HUES48 (cell line): ENCODE results near the gene CCDC106.

ENCODE experiments used
- H3K27ac ChIP-seq: one replicate; pipeline ENCODE4 v1.7.0; 2013; ENCODE audit warnings: low read depth, low read length, inconsistent platforms
- H3K27me3 ChIP-seq: 2 replicates; pipeline ENCODE4 v1.6.1; 2013; ENCODE audit warnings: mild to moderate bottlenecking, low read length; ENCODE audit not compliant: control insufficient read depth, insufficient read depth
- H3K36me3 ChIP-seq: 2 replicates; pipeline ENCODE4 v1.6.1; 2013; ENCODE audit warnings: low read length; ENCODE audit not compliant: control insufficient read depth, insufficient read depth
- H3K4me1 ChIP-seq: 2 replicates; pipeline ENCODE4 v1.6.1; 2013; ENCODE audit warnings: mild to moderate bottlenecking, low read length; ENCODE audit not compliant: control insufficient read depth, insufficient read depth
- H3K4me3 ChIP-seq: 2 replicates; pipeline ENCODE4 v1.5.1; 2013; ENCODE audit warnings: mild to moderate bottlenecking, low read depth, low read length
- H3K9ac ChIP-seq: 2 replicates; pipeline ENCODE4 v1.6.1; 2013; ENCODE audit warnings: mild to moderate bottlenecking, low read depth, low read length, moderate library complexity
- H3K9me3 ChIP-seq: 2 replicates; pipeline ENCODE4 v1.6.1; 2013; ENCODE audit warnings: low read length; ENCODE audit not compliant: control insufficient read depth, insufficient read depth

The CCDC106 gene

GRCh38 chr19:55654868-55655647, 7.0 kb downstream of the CCDC106 start, which contains the start of gene U2AF2:
TSS of gene U2AF2 (plus strand) at chr19:55655035. CDS start at chr19:55655105, 70 bp downstream.
- Histone ChIP-seq H3K27me3 (no peaks in the 10 kb centered on the region), H3K4me3 (peak within 1 kb of the TSS; percentile 100), H3K9me3 (no peaks in the 10 kb centered on the region), H3K9ac (peak within 1 kb of the TSS; percentile 100), H3K27ac (peak within 1 kb of the TSS; percentile 100), H3K36me3 (peaks cover 21% of the 10 kb centered on the region), H3K4me1 (peaks cover 21% of the 10 kb centered on the region)

GRCh38 chr19:55655648-55656040, 7.6 kb downstream of the CCDC106 start:
- Histone ChIP-seq H3K9ac (peak overlapping the region; percentile 100), H3K27me3 (no peaks in the 10 kb centered on the region), H3K4me1 (peaks cover 21% of the 10 kb centered on the region), H3K9me3 (no peaks in the 10 kb centered on the region), H3K4me3 (peak overlapping the region; percentile 100), H3K36me3 (peaks cover 24% of the 10 kb centered on the region), H3K27ac (peak overlapping the region; percentile 100)

GRCh38 chr19:55656552-55656951, 8.5 kb downstream of the CCDC106 start:
- peak overlapping the region; percentile 100 for H3K4me3 ChIP-seq
- H3K4me1 ChIP-seq, result peaks cover 21% of the 10 kb centered on the region
- peaks cover 33% of the 10 kb centered on the region for H3K36me3 ChIP-seq
- peak overlapping the region; percentile 100 for H3K9ac ChIP-seq
- no peaks in the 10 kb centered on the region for H3K27me3 ChIP-seq
- no peak overlapping the region for H3K27ac ChIP-seq
- no peaks in the 10 kb centered on the region for H3K9me3 ChIP-seq

GRCh38 chr19:55656988-55657747, 9.2 kb downstream of the CCDC106 start:
- Histone ChIP-seq H3K27ac (no peak overlapping the region), H3K4me1 (peaks cover 21% of the 10 kb centered on the region), H3K4me3 (peak overlapping the region; percentile 100), H3K9ac (0 out of 2 replicates have a peak overlapping the region, but pooled peaks have one; percentile 100), H3K27me3 (no peaks in the 10 kb centered on the region), H3K36me3 (peaks cover 39% of the 10 kb centered on the region), H3K9me3 (no peaks in the 10 kb centered on the region)

GRCh38 chr19:55658846-55659459, 10.9 kb downstream of the CCDC106 start:
- no peak overlapping the region for H3K9ac ChIP-seq
- H3K4me3 ChIP-seq, result no peak overlapping the region
- H3K27me3 ChIP-seq, result no peaks in the 10 kb centered on the region
- H3K27ac ChIP-seq, result no peak overlapping the region
- H3K36me3 ChIP-seq, result peaks cover 57% of the 10 kb centered on the region
- peaks cover 21% of the 10 kb centered on the region for H3K4me1 ChIP-seq
- no peaks in the 10 kb centered on the region for H3K9me3 ChIP-seq

GRCh38 chr19:55659822-55660221, 11.8 kb downstream of the CCDC106 start:
- Histone ChIP-seq H3K36me3 (peaks cover 66% of the 10 kb centered on the region), H3K9me3 (no peaks in the 10 kb centered on the region), H3K27ac (no peak overlapping the region), H3K27me3 (no peaks in the 10 kb centered on the region), H3K4me3 (no peak overlapping the region), H3K9ac (no peak overlapping the region), H3K4me1 (peaks cover 21% of the 10 kb centered on the region)

- peaks cover 69% of the 10 kb centered on the region for H3K36me3 ChIP-seq
Observed at GRCh38 chr19:55660404-55660803, 12.4 kb downstream of the CCDC106 start.

GRCh38 chr19:55660991-55661390, 13.0 kb downstream of the CCDC106 start:
- Histone ChIP-seq H3K27ac (no peak overlapping the region), H3K4me1 (peaks cover 20% of the 10 kb centered on the region), H3K9ac (no peak overlapping the region), H3K27me3 (no peaks in the 10 kb centered on the region), H3K4me3 (no peak overlapping the region), H3K9me3 (no peaks in the 10 kb centered on the region), H3K36me3 (peaks cover 73% of the 10 kb centered on the region)

More at GRCh38 chr19:55660404-55660803, 12.4 kb downstream of the CCDC106 start:
- peaks cover 21% of the 10 kb centered on the region for H3K4me1 ChIP-seq
- no peak overlapping the region for H3K4me3 ChIP-seq
- no peak overlapping the region for H3K27ac ChIP-seq
- H3K9me3 ChIP-seq, result no peaks in the 10 kb centered on the region
- no peak overlapping the region for H3K9ac ChIP-seq
- no peaks in the 10 kb centered on the region for H3K27me3 ChIP-seq

GRCh38 chr19:55661826-55662225, 13.8 kb downstream of the CCDC106 start:
- Histone ChIP-seq H3K9ac (no peak overlapping the region), H3K4me1 (peaks cover 12% of the 10 kb centered on the region)

GRCh38 chr19:55663846-55664536, 16.0 kb downstream of the CCDC106 start:
- H3K9ac ChIP-seq, result no peak overlapping the region
- H3K9me3 ChIP-seq, result no peaks in the 10 kb centered on the region
- no peaks in the 10 kb centered on the region for H3K4me1 ChIP-seq
- H3K27me3 ChIP-seq, result no peaks in the 10 kb centered on the region
- no peak overlapping the region for H3K4me3 ChIP-seq
- peaks cover 93% of the 10 kb centered on the region for H3K36me3 ChIP-seq
- no peak overlapping the region for H3K27ac ChIP-seq

More at GRCh38 chr19:55661826-55662225, 13.8 kb downstream of the CCDC106 start:
- no peak overlapping the region for H3K4me3 ChIP-seq
- H3K27me3 ChIP-seq, result no peaks in the 10 kb centered on the region
- H3K36me3 ChIP-seq, result peaks cover 78% of the 10 kb centered on the region
- no peak overlapping the region for H3K27ac ChIP-seq
- H3K9me3 ChIP-seq, result no peaks in the 10 kb centered on the region
